CD14-positive monocyte (primary cell): Measurements from ENCODE around the gene RABL6. TPM values are rescaled to one million over a fixed set of nuclear protein-coding genes. Genes with fewer than 3 reads are reported as not detected.

ENCODE experiments used
- DNase-seq, 3 donors: peaks; one replicate each; pipeline ENCODE4 v3.0.0-alpha.2; 2011 to 2022
- H2AFZ ChIP-seq: 2 replicates; pipeline ENCODE4 v1.6.0; 2012; ENCODE audit warnings: mild to moderate bottlenecking, low read depth, low read length, inconsistent platforms; ENCODE audit not compliant: insufficient read depth, poor library complexity, severe bottlenecking
- H3K27ac ChIP-seq, 2 donors: 1 replicate in 1 of 2; 2 replicates in 1 of 2; pipeline ENCODE4 v1.5.1; 2012 to 2013; ENCODE audit warnings: low read length in 2 of 2, control low read depth in 1 of 2, inconsistent platforms in 1 of 2, low read depth in 1 of 2, mild to moderate bottlenecking in 1 of 2
- H3K27me3 ChIP-seq, 2 donors: one replicate each; pipeline versions ENCODE4 v1.6.0 to v1.6.1; 2011 to 2013; ENCODE audit warnings: low read length in 2 of 2; ENCODE audit not compliant: control insufficient read depth in 2 of 2, insufficient read depth in 2 of 2
- H3K36me3 ChIP-seq, 2 donors: replicated peaks in 1 of 2; 1 replicate in 1 of 2; 2 replicates in 1 of 2; pipeline versions ENCODE4 v1.5.1 to v1.6.1; 2012 to 2013; ENCODE audit warnings: low read length in 2 of 2, control low read depth in 1 of 2, inconsistent platforms in 1 of 2, mild to moderate bottlenecking in 1 of 2; ENCODE audit not compliant: insufficient read depth in 2 of 2, control insufficient read depth in 1 of 2
- H3K4me1 ChIP-seq, 2 donors: 1 replicate in 1 of 2; 2 replicates in 1 of 2; pipeline versions ENCODE4 v1.5.1 to v1.6.1; 2012 to 2013; ENCODE audit warnings: low read length in 2 of 2, control low read depth in 1 of 2, inconsistent platforms in 1 of 2, mild to moderate bottlenecking in 1 of 2, moderate library complexity in 1 of 2; ENCODE audit not compliant: insufficient read depth in 2 of 2, control insufficient read depth in 1 of 2
- H3K4me2 ChIP-seq: replicated peaks from 2 replicates; pipeline ENCODE3; 2012; ENCODE audit warnings: low read length, moderate library complexity, mild to moderate bottlenecking; ENCODE audit not compliant: poor library complexity, severe bottlenecking; ENCODE audit errors: extremely low read depth
- H3K4me3 ChIP-seq, 3 experiments: fragments of 200-600 bp in 1 of 3; sonication (generic) in 1 of 3; replicated peaks in 1 of 3; 1 replicate in 2 of 3; 2 replicates in 1 of 3; pipeline ENCODE4 v1.5.1; 2011 to 2013; ENCODE audit warnings: low read length in 3 of 3, mild to moderate bottlenecking in 3 of 3, control low read depth in 2 of 3, low read depth in 2 of 3, inconsistent platforms in 1 of 3, moderate library complexity in 1 of 3
- H3K79me2 ChIP-seq: 2 replicates; pipeline ENCODE4 v1.6.0; 2012; ENCODE audit warnings: mild to moderate bottlenecking, control low read depth, inconsistent platforms, low read length, moderate library complexity; ENCODE audit not compliant: insufficient read depth
- H3K9ac ChIP-seq: 2 replicates; pipeline ENCODE4 v1.6.0; 2017; ENCODE audit warnings: low read length, mild to moderate bottlenecking; ENCODE audit not compliant: insufficient read depth, poor library complexity, severe bottlenecking
- H3K9me3 ChIP-seq, 2 donors: replicated peaks in 1 of 2; 1 replicate in 1 of 2; 2 replicates in 1 of 2; pipeline versions ENCODE4 v1.5.1 to v1.6.1; 2012 to 2013; ENCODE audit warnings: low read length in 2 of 2, control low read depth in 1 of 2; ENCODE audit not compliant: control insufficient read depth in 1 of 2, insufficient read depth in 1 of 2
- H4K20me1 ChIP-seq: 2 replicates; pipeline ENCODE4 v1.6.0; 2012; ENCODE audit warnings: mild to moderate bottlenecking, low read length, control low read depth, moderate library complexity; ENCODE audit not compliant: insufficient read depth
- H3K27ac Mint-ChIP-seq, 7 donors: one replicate each; pipeline ENCODE4 v1.8.0; 2020; ENCODE audit warnings: mild to moderate bottlenecking in 7 of 7, mixed read lengths in 7 of 7, moderate library complexity in 6 of 7, inconsistent platforms in 2 of 7
- H3K27me3 Mint-ChIP-seq, 3 donors: one replicate each; pipeline ENCODE4 v1.8.0; 2021 to 2022; ENCODE audit warnings: low read depth in 3 of 3, mild to moderate bottlenecking in 3 of 3, mixed read lengths in 3 of 3, moderate library complexity in 3 of 3, inconsistent platforms in 1 of 3
- H3K36me3 Mint-ChIP-seq, 2 donors: one replicate each; pipeline ENCODE4 v1.8.0; 2020; ENCODE audit warnings: mixed read lengths in 2 of 2, inconsistent platforms in 1 of 2, mild to moderate bottlenecking in 1 of 2
- H3K4me1 Mint-ChIP-seq: one replicate; pipeline ENCODE4 v1.8.0; 2020; ENCODE audit warnings: mild to moderate bottlenecking, mixed read lengths
- H3K4me3 Mint-ChIP-seq, 2 donors: one replicate each; pipeline ENCODE4 v1.8.0; 2020; ENCODE audit warnings: mild to moderate bottlenecking in 2 of 2, mixed read lengths in 2 of 2, moderate library complexity in 1 of 2
- H3K9me3 Mint-ChIP-seq, 7 donors: one replicate each; pipeline ENCODE4 v1.8.0; 2020 to 2022; ENCODE audit warnings: mixed read lengths in 7 of 7, mild to moderate bottlenecking in 6 of 7, moderate library complexity in 6 of 7, inconsistent platforms in 2 of 7
- CTCF ChIP-seq: fragments of 200-600 bp; IDR thresholded peaks from one replicate; pipeline ENCODE4 v1.8.0; 2022; ENCODE audit warnings: antibody characterized with exemption, mild to moderate bottlenecking
- WGBS: methylation state at CpG from one replicate; pipeline ENCODE4 v1.1.5; 2013; ENCODE audit warnings: missing lambda C conversion rate; ENCODE audit not compliant: insufficient coverage; 5-methylcytosine and 5-hydroxymethylcytosine counted together
- intact Hi-C, 2 donors: fragments of 100-400 bp; cut with micrococcal nuclease; formaldehyde crosslinking; loops; one replicate each; pipeline versions ENCODE4 v1.15.0 to v1.15.1; 2023
- polyA plus RNA-seq, 3 donors: library from polyadenylated mRNA; depleted of rRNA in 1 of 3; unstranded in 2 of 3; stranded (reverse) in 1 of 3; fragments of 300-500 nt in 2 of 3; fragments of >200 nt in 1 of 3; fragmentation: Illumina TruSeq in 2 of 3; gene quantifications; 1 replicate in 2 of 3; 2 replicates in 1 of 3; pipeline ENCODE4 v1.2.3, GENCODE V29; 2012 to 2021
- small RNA-seq: library from RNA; depleted of rRNA; stranded (forward); fragments of <200 nt; gene quantifications from one replicate; pipeline ENCODE3, GENCODE V24; 2012; ENCODE audit warnings: low read depth; ENCODE audit not compliant: insufficient read length

RABL6 gene
- polyA plus RNA-seq, 3 donors = 6.7 to 30.9 (median 8.1) TPM

- Histone ChIP-seq H3K27ac (no peak overlapping the region), H3K4me2 (no peak overlapping the region), H3K36me3 (peaks cover 0 to 30% of the 10 kb centered on the region in 2 donors), H3K9me3 (no peaks in the 10 kb centered on the region), H4K20me1 (peaks cover 31% of the 10 kb centered on the region), H3K27me3 (no peaks in the 10 kb centered on the region), H3K4me3 (no peak overlapping the region), H3K9ac (no peak overlapping the region), H3K4me1 (peaks cover 10 to 15% of the 10 kb centered on the region in 2 donors), H2AFZ (no peak overlapping the region), H3K79me2 (peaks cover 89% of the 10 kb centered on the region)
- H3K9me3 Mint-ChIP-seq = no peaks in the 10 kb centered on the region
- intact Hi-C loops = no loop called here
- H3K27me3 Mint-ChIP-seq = peaks cover 0 to 2% (median 1%) of the 10 kb centered on the region in 3 donors
- 81% methylated on average over 3 of the region's 13 CpGs for WGBS
- peaks cover 17 to 40% of the 10 kb centered on the region in 2 donors for H3K36me3 Mint-ChIP-seq
- TF ChIP-seq CTCF = no peak
- DNase-seq = no peak
- H3K4me1 Mint-ChIP-seq = peaks cover 12% of the 10 kb centered on the region
- H3K4me3 Mint-ChIP-seq = no peak overlapping the region
- no peak overlapping the region for H3K27ac Mint-ChIP-seq
These were observed 82.9 kb downstream of the RABL6 start for GRCh38 chr9:136890661-136891060.

Small RNA genes within 50 kb of the gene (small RNA-seq; reads per million reads assigned to genes)
- not detected for gene AL355987.2
- not detected for gene ATP6V1G1P3
- gene MIR4292 = not detected
- gene MIR4479 = not detected

Other genes starting within 250 kb of the RABL6 start
- gene EGFL7, start 145.0 kb upstream of the RABL6 start, polyA plus RNA-seq = 1 to 10 TPM; 1.3 to 2.8 (median 2.2) TPM
- gene AGPAT2, start 120.5 kb upstream of the RABL6 start, polyA plus RNA-seq = 100 to 1,000 TPM in 2 of 3 donors, 10 to 100 TPM in 1; 80.1 to 139 (median 116) TPM
- under 1 TPM in 1 of 3 donors, not detected in 2; 0.10 TPM for gene DIPK1B, start 95.4 kb upstream of the RABL6 start, polyA plus RNA-seq
- gene LCN10, start 65.0 kb upstream of the RABL6 start, polyA plus RNA-seq = under 1 TPM in 1 of 3 donors, not detected in 2; 0.16 TPM
- gene LCN6, start 59.4 kb upstream of the RABL6 start, polyA plus RNA-seq = not detected
- under 1 TPM in 1 of 3 donors, not detected in 2; 0.27 TPM for gene LCN8, start 49.7 kb upstream of the RABL6 start, polyA plus RNA-seq
- gene LCN15, start 43.4 kb upstream of the RABL6 start, polyA plus RNA-seq = not detected
- gene TMEM141, start 16.6 kb upstream of the RABL6 start, polyA plus RNA-seq = 10 to 100 TPM; 33.1 to 47.2 (median 39.2) TPM
- gene CCDC183, start 11.6 kb upstream of the RABL6 start, polyA plus RNA-seq = 1 to 10 TPM in 1 of 3 donors, under 1 TPM in 1, not detected in 1; 0.54 to 2.1 TPM
- 1 to 10 TPM in 1 of 3 donors, under 1 TPM in 2; 0.10 to 2.0 (median 0.18) TPM for gene AJM1, start 34.5 kb downstream of the RABL6 start, polyA plus RNA-seq
- 100 to 1,000 TPM in 1 of 3 donors, 10 to 100 TPM in 2; 70.0 to 163 (median 94.3) TPM for gene PHPT1, start 41.5 kb downstream of the RABL6 start, polyA plus RNA-seq
- gene MAMDC4, start 44.4 kb downstream of the RABL6 start, polyA plus RNA-seq = 1 to 10 TPM in 1 of 3 donors, under 1 TPM in 1, not detected in 1; 0.07 to 5.2 TPM
- 100 to 1,000 TPM; 245 to 407 (median 264) TPM for gene EDF1, start 58.4 kb downstream of the RABL6 start, polyA plus RNA-seq
- gene TRAF2, start 78.6 kb downstream of the RABL6 start, polyA plus RNA-seq = 1 to 10 TPM; 1.6 to 6.1 (median 2.0) TPM
- gene FBXW5, start 136.8 kb downstream of the RABL6 start, polyA plus RNA-seq = 100 to 1,000 TPM in 1 of 3 donors, 10 to 100 TPM in 2; 85.3 to 117 (median 92.7) TPM
- under 1 TPM in 2 of 3 donors, not detected in 1; 0.55 to 0.72 TPM for gene C8G, start 137.3 kb downstream of the RABL6 start, polyA plus RNA-seq
- under 1 TPM in 1 of 3 donors, not detected in 2; 0.29 TPM for gene LCN12, start 144.3 kb downstream of the RABL6 start, polyA plus RNA-seq
- 1 to 10 TPM in 1 of 3 donors, under 1 TPM in 1, not detected in 1; 0.34 to 1.5 TPM for gene PTGDS, start 169.6 kb downstream of the RABL6 start, polyA plus RNA-seq
- gene LCNL1, start 175.0 kb downstream of the RABL6 start, polyA plus RNA-seq = under 1 TPM in 1 of 3 donors, not detected in 2; 0.04 TPM
- gene PAXX, start 184.5 kb downstream of the RABL6 start, polyA plus RNA-seq = 10 to 100 TPM; 35.3 to 92.9 (median 40.7) TPM
- under 1 TPM in 2 of 3 donors, not detected in 1; 0.29 to 0.51 TPM for gene CLIC3, start 188.6 kb downstream of the RABL6 start, polyA plus RNA-seq
- gene ABCA2, start 220.3 kb downstream of the RABL6 start, polyA plus RNA-seq = 10 to 100 TPM in 1 of 3 donors, under 1 TPM in 2; 0.18 to 30.7 (median 0.40) TPM
- gene FUT7, start 224.1 kb downstream of the RABL6 start, polyA plus RNA-seq = 10 to 100 TPM in 2 of 3 donors, 1 to 10 TPM in 1; 6.1 to 13.4 (median 10.5) TPM
- gene NPDC1, start 238.2 kb downstream of the RABL6 start, polyA plus RNA-seq = 1 to 10 TPM in 1 of 3 donors, under 1 TPM in 1, not detected in 1; 0.51 to 2.7 TPM
- not detected for gene ENTPD2, start 246.1 kb downstream of the RABL6 start, polyA plus RNA-seq